ENCODE measurements around the gene SRGAP2C.
"Not testable (repeated sequence)": the region's sequence is repeated elsewhere in the genome, so short reads cannot be mapped to it uniquely, and the experiment has no call there.

GRCh38 chr1:121347476-121347875 is 162.7 kb downstream of the SRGAP2C start:
- TF ChIP-seq EZH2 (IDR thresholded peaks at IDR 0.05); POLR2AphosphoS5 (IDR thresholded peaks at IDR 0.05; ENCODE audit: borderline replicate concordance, low read depth, low read length): not testable (repeated sequence)
